Activated naive CD8-positive, alpha-beta T cell treated with anti-CD3 and anti-CD28 coated beads, Interleukin-2, amount 10 ng/mL, durations not matched to agents 7 days and 5 days (primary cell): ENCODE data around the gene LRRC51. TPM values are rescaled to one million over a fixed set of nuclear protein-coding genes. Genes with fewer than 3 reads are reported as not detected.
A peak's percentile ranks its signal among the peaks of the same experiment; 100 is the strongest.
"Not testable (repeated sequence)": the region's sequence is repeated elsewhere in the genome, so short reads cannot be mapped to it uniquely, and the experiment has no call there.

Experiments used
- ATAC-seq: fragments of 150-1000 bp; cut with Tn5 transposase; one replicate; pipeline ENCODE4 v1.10.0; 2021; ENCODE audit warnings: low read depth, moderate library complexity
- POLR2A ChIA-PET: fragments of 350-600 bp; sonication (Branson Sonifier 250); formaldehyde crosslinking; loops from one replicate; lab custom pipeline; 2021; ENCODE audit warnings: antibody characterized with exemption; lab: Charles Lee
- DNase-seq: peaks from one replicate; pipeline ENCODE4 v3.0.0; 2021
- H3K27ac Mint-ChIP-seq: one replicate; pipeline ENCODE4 v1.8.0; 2022; ENCODE audit warnings: mild to moderate bottlenecking, mixed read lengths
- H3K27me3 Mint-ChIP-seq: one replicate; pipeline ENCODE4 v1.8.0; 2022; ENCODE audit warnings: mild to moderate bottlenecking, moderate library complexity, mixed read lengths
- H3K36me3 Mint-ChIP-seq: one replicate; pipeline ENCODE4 v1.8.0; 2021; ENCODE audit warnings: mild to moderate bottlenecking, mixed read lengths
- H3K4me1 Mint-ChIP-seq: one replicate; pipeline ENCODE4 v1.8.0; 2021; ENCODE audit warnings: mixed read lengths
- H3K4me3 Mint-ChIP-seq: one replicate; pipeline ENCODE4 v1.8.0; 2022; ENCODE audit warnings: mild to moderate bottlenecking, moderate library complexity, mixed read lengths
- H3K9me3 Mint-ChIP-seq: one replicate; pipeline ENCODE4 v1.8.0; 2021; ENCODE audit warnings: mixed read lengths
- total RNA-seq, 2 experiments: library from RNA; stranded (reverse); gene quantifications; one replicate each; pipeline ENCODE4 v1.2.3, GENCODE V29; 2021

The LRRC51 gene
- total RNA-seq, 2 experiments from 2014 or later, result 4.3 to 5.1 TPM

- H3K9me3 Mint-ChIP-seq, result no peaks in the 10 kb centered on the region
- no peak for ATAC-seq
- no peak overlapping the region for H3K4me3 Mint-ChIP-seq
- DNase-seq, result no peak
- no peak overlapping the region for H3K27ac Mint-ChIP-seq
- no peaks in the 10 kb centered on the region for H3K36me3 Mint-ChIP-seq
- H3K4me1 Mint-ChIP-seq, result peaks cover 5% of the 10 kb centered on the region
- H3K27me3 Mint-ChIP-seq, result peaks cover 1% of the 10 kb centered on the region
- POLR2A ChIA-PET, result no interaction called here
Observed at GRCh38 chr11:72120930-72121329, 40.3 kb downstream of the LRRC51 start.

GRCh38 chr11:72122607-72123006 is 42.0 kb downstream of the LRRC51 start:
- no peak overlapping the region for H3K27ac Mint-ChIP-seq
- DNase-seq (no peak), ATAC-seq (no peak)
- POLR2A ChIA-PET, result no interaction called here
- peaks cover 4% of the 10 kb centered on the region for H3K4me1 Mint-ChIP-seq
- H3K27me3 Mint-ChIP-seq, result peaks cover 3% of the 10 kb centered on the region
- no peak overlapping the region for H3K4me3 Mint-ChIP-seq
- H3K9me3 Mint-ChIP-seq, result peaks cover 1% of the 10 kb centered on the region
- H3K36me3 Mint-ChIP-seq, result peaks cover 1% of the 10 kb centered on the region

GRCh38 chr11:72123117-72123653 is 42.5 kb downstream of the LRRC51 start:
- Mint-ChIP-seq H3K36me3 (peaks cover 1% of the 10 kb centered on the region), H3K4me1 (peaks cover 4% of the 10 kb centered on the region), H3K27ac (no peak overlapping the region), H3K9me3 (peaks cover 4% of the 10 kb centered on the region), H3K4me3 (no peak overlapping the region), H3K27me3 (peaks cover 9% of the 10 kb centered on the region)
- no peak for DNase-seq
- POLR2A ChIA-PET, result no interaction called here
- no peak for ATAC-seq

GRCh38 chr11:72124046-72124445 is 43.4 kb downstream of the LRRC51 start:
- ATAC-seq (no peak), DNase-seq (no peak)
- POLR2A ChIA-PET, result no interaction called here
- Mint-ChIP-seq H3K4me3 (no peak overlapping the region), H3K4me1 (peaks cover 3% of the 10 kb centered on the region), H3K9me3 (peaks cover 9% of the 10 kb centered on the region), H3K36me3 (peaks cover 4% of the 10 kb centered on the region), H3K27me3 (peaks cover 13% of the 10 kb centered on the region), H3K27ac (no peak overlapping the region)

GRCh38 chr11:72125956-72126355 is 45.3 kb downstream of the LRRC51 start:
- H3K4me3 Mint-ChIP-seq, result no peak overlapping the region
- POLR2A ChIA-PET, result interaction anchor here (1.6 kb wide), 1 partner anchor 13 kb away, joined by 5 read pairs; the partner anchor contains the start of gene ANAPC15
- no peaks in the 10 kb centered on the region for H3K4me1 Mint-ChIP-seq
- ATAC-seq (no peak), DNase-seq (no peak)
- H3K9me3 Mint-ChIP-seq, result peaks cover 14% of the 10 kb centered on the region
- peaks cover 4% of the 10 kb centered on the region for H3K36me3 Mint-ChIP-seq
- H3K27me3 Mint-ChIP-seq, result peaks cover 14% of the 10 kb centered on the region
- H3K27ac Mint-ChIP-seq, result no peak overlapping the region

GRCh38 chr11:72127923-72128322 is 47.3 kb downstream of the LRRC51 start:
- no peak overlapping the region for H3K27ac Mint-ChIP-seq
- H3K36me3 Mint-ChIP-seq, result peaks cover 4% of the 10 kb centered on the region
- ATAC-seq (no peak), DNase-seq (no peak)
- POLR2A ChIA-PET, result no interaction called here
- H3K27me3 Mint-ChIP-seq, result peaks cover 32% of the 10 kb centered on the region
- H3K9me3 Mint-ChIP-seq, result peaks cover 14% of the 10 kb centered on the region
- no peaks in the 10 kb centered on the region for H3K4me1 Mint-ChIP-seq
- H3K4me3 Mint-ChIP-seq, result no peak overlapping the region

GRCh38 chr11:72129381-72129780 is 48.7 kb downstream of the LRRC51 start:
- peaks cover 14% of the 10 kb centered on the region for H3K9me3 Mint-ChIP-seq
- peaks cover 42% of the 10 kb centered on the region for H3K27me3 Mint-ChIP-seq
- no peak overlapping the region for H3K27ac Mint-ChIP-seq
- POLR2A ChIA-PET, result no interaction called here
- ATAC-seq, result no peak
- H3K36me3 Mint-ChIP-seq, result peaks cover 4% of the 10 kb centered on the region
- DNase-seq, result no peak
- no peak overlapping the region for H3K4me3 Mint-ChIP-seq
- no peaks in the 10 kb centered on the region for H3K4me1 Mint-ChIP-seq

GRCh38 chr11:72132646-72133045 is 52.0 kb downstream of the LRRC51 start:
- Mint-ChIP-seq H3K4me3 (no peak overlapping the region), H3K36me3 (peaks cover 2% of the 10 kb centered on the region), H3K27ac (no peak overlapping the region), H3K9me3 (peaks cover 17% of the 10 kb centered on the region), H3K4me1 (peaks cover 4% of the 10 kb centered on the region), H3K27me3 (peaks cover 40% of the 10 kb centered on the region)
- POLR2A ChIA-PET, result no interaction called here
- no peak for DNase-seq
- no peak for ATAC-seq

GRCh38 chr11:72135473-72135872 is 54.8 kb downstream of the LRRC51 start, which contains the start of gene FOLR3:
Gene FOLR3 (plus strand): TSS chr11:72135725. CDS start chr11:72135953, 228 bp downstream.
- ATAC-seq, H3K36me3 Mint-ChIP-seq, DNase-seq, POLR2A ChIA-PET, H3K9me3 Mint-ChIP-seq, H3K4me1 Mint-ChIP-seq, H3K4me3 Mint-ChIP-seq: not testable (repeated sequence)
- peaks cover 29% of the 10 kb centered on the region for H3K27me3 Mint-ChIP-seq
- peak within 1 kb of the TSS; percentile 24 for H3K27ac Mint-ChIP-seq

- no peaks in the 10 kb centered on the region for H3K36me3 Mint-ChIP-seq
- DNase-seq (no peak), ATAC-seq (no peak)
- H3K9me3 Mint-ChIP-seq, result peaks cover 4% of the 10 kb centered on the region
- POLR2A ChIA-PET, result no interaction called here
- H3K27ac Mint-ChIP-seq, result peak overlapping the region; percentile 24
- peaks cover 10% of the 10 kb centered on the region for H3K4me1 Mint-ChIP-seq
- H3K4me3 Mint-ChIP-seq, result no peak overlapping the region
- H3K27me3 Mint-ChIP-seq, result peaks cover 27% of the 10 kb centered on the region
Observed at GRCh38 chr11:72135891-72136683, 55.4 kb downstream of the LRRC51 start.

GRCh38 chr11:72136684-72137262 is 56.1 kb downstream of the LRRC51 start:
- POLR2A ChIA-PET, result interaction anchor here (0.6 kb wide), 1 partner anchor 24 kb away, joined by 3 read pairs; the partner anchor contains the start of gene ANAPC15
- Mint-ChIP-seq H3K36me3 (no peaks in the 10 kb centered on the region), H3K4me3 (no peak overlapping the region), H3K27ac (peak overlapping the region; percentile 24), H3K4me1 (peaks cover 17% of the 10 kb centered on the region), H3K9me3 (peaks cover 4% of the 10 kb centered on the region), H3K27me3 (peaks cover 24% of the 10 kb centered on the region)
- peak; percentile 39 for ATAC-seq
- no peak for DNase-seq

- H3K9me3 Mint-ChIP-seq, result peaks cover 4% of the 10 kb centered on the region
- ATAC-seq, result no peak
- no peak overlapping the region for H3K27ac Mint-ChIP-seq
- H3K4me1 Mint-ChIP-seq, result peaks cover 22% of the 10 kb centered on the region
- no peaks in the 10 kb centered on the region for H3K36me3 Mint-ChIP-seq
- no peak for DNase-seq
- no peak overlapping the region for H3K4me3 Mint-ChIP-seq
- POLR2A ChIA-PET, result no interaction called here
- peaks cover 2% of the 10 kb centered on the region for H3K27me3 Mint-ChIP-seq
Observed at GRCh38 chr11:72138821-72139390, 58.3 kb downstream of the LRRC51 start.

GRCh38 chr11:72139500-72139899 is 58.9 kb downstream of the LRRC51 start:
- no peak for DNase-seq
- H3K4me1 Mint-ChIP-seq, result peaks cover 22% of the 10 kb centered on the region
- no peaks in the 10 kb centered on the region for H3K36me3 Mint-ChIP-seq
- no peak overlapping the region for H3K27ac Mint-ChIP-seq
- ATAC-seq, result no peak
- peaks cover 2% of the 10 kb centered on the region for H3K27me3 Mint-ChIP-seq
- H3K4me3 Mint-ChIP-seq, result no peak overlapping the region
- peaks cover 4% of the 10 kb centered on the region for H3K9me3 Mint-ChIP-seq
- POLR2A ChIA-PET, result no interaction called here
